IPS DF 6.9 (cell line): Measurements from ENCODE around the gene MYZAP.

Experiments used
- DNase-seq: peaks from one replicate; pipeline ENCODE4 v3.0.0-alpha.2; 2013; ENCODE audit warnings: low read depth, low spot score
- H3K27ac ChIP-seq: one replicate; pipeline ENCODE4 v1.5.1; 2013; ENCODE audit warnings: low read length, control low read depth
- H3K27me3 ChIP-seq: 2 replicates; pipeline ENCODE4 v1.6.1; 2013; ENCODE audit warnings: mild to moderate bottlenecking, low read length; ENCODE audit not compliant: control insufficient read depth, insufficient read depth
- H3K36me3 ChIP-seq: 2 replicates; pipeline ENCODE4 v1.6.1; 2013; ENCODE audit warnings: low read length; ENCODE audit not compliant: control insufficient read depth, insufficient read depth
- H3K4me1 ChIP-seq: 2 replicates; pipeline ENCODE4 v1.6.1; 2013; ENCODE audit warnings: low read length; ENCODE audit not compliant: control insufficient read depth, insufficient read depth
- H3K4me3 ChIP-seq: 2 replicates; pipeline ENCODE4 v1.5.1; 2013; ENCODE audit warnings: mild to moderate bottlenecking, low read length
- H3K9me3 ChIP-seq: 2 replicates; pipeline ENCODE4 v1.6.1; 2013; ENCODE audit warnings: low read length, inconsistent platforms; ENCODE audit not compliant: control insufficient read depth, insufficient read depth
- WGBS: extraction: QIAGEN DNeasy Blood & Tissue Kit; methylation state at CpG from one replicate; pipeline ENCODE4 v1.1.7; 2013; ENCODE audit warnings: mixed read lengths, missing lambda C conversion rate; ENCODE audit not compliant: insufficient read length, insufficient coverage; 5-methylcytosine and 5-hydroxymethylcytosine counted together

Gene MYZAP

GRCh38 chr15:57706405-57707209 lies 114.9 kb downstream of the MYZAP start, which contains the start of gene POLR2M:
POLR2M (plus strand) TSS chr15:57706714; CDS start chr15:57706843, 129 bp downstream.
- Histone ChIP-seq H3K4me3 (peak within 1 kb of the TSS; percentile 82), H3K27me3 (no peaks in the 10 kb centered on the region), H3K27ac (no peak within 1 kb of the TSS)

GRCh38 chr15:57708047-57708446 lies 116.3 kb downstream of the MYZAP start:
- H3K4me1 ChIP-seq = peaks cover 2% of the 10 kb centered on the region; the same call in 1 of the 2 replicates
- WGBS = no CpG with 5 or more reads among the region's 4 CpGs
- peaks cover 9% of the 10 kb centered on the region; the same call in 1 of the 2 replicates for H3K36me3 ChIP-seq
- no peaks in the 10 kb centered on the region for H3K27me3 ChIP-seq
- no peak for DNase-seq
- no peak overlapping the region for H3K4me3 ChIP-seq
- H3K9me3 ChIP-seq = no peaks in the 10 kb centered on the region
- no peak overlapping the region for H3K27ac ChIP-seq

More at GRCh38 chr15:57706405-57707209, 114.9 kb downstream of the MYZAP start, which contains the start of gene POLR2M:
- Histone ChIP-seq H3K36me3 (peaks cover 3% of the 10 kb centered on the region; the same call in 1 of the 2 replicates), H3K9me3 (no peaks in the 10 kb centered on the region), H3K4me1 (peaks cover 2% of the 10 kb centered on the region; the same call in 1 of the 2 replicates)
- WGBS = no CpG with 5 or more reads among the region's 70 CpGs
- peak; percentile 92 for DNase-seq

- H3K27me3 ChIP-seq = no peaks in the 10 kb centered on the region
- H3K9me3 ChIP-seq = no peaks in the 10 kb centered on the region
- no peak overlapping the region for H3K27ac ChIP-seq
- H3K4me3 ChIP-seq = no peak overlapping the region
- no peaks in the 10 kb centered on the region; the same call in 1 of the 2 replicates for H3K36me3 ChIP-seq
- WGBS = no CpG with 5 or more reads among the region's 2 CpGs
- no peaks in the 10 kb centered on the region for H3K4me1 ChIP-seq
- no peak for DNase-seq
Measured at GRCh38 chr15:57718309-57718708, 126.6 kb downstream of the MYZAP start.

GRCh38 chr15:57720867-57721266 lies 129.2 kb downstream of the MYZAP start:
- H3K27me3 ChIP-seq = no peaks in the 10 kb centered on the region
- H3K4me3 ChIP-seq = no peak overlapping the region
- no peaks in the 10 kb centered on the region for H3K9me3 ChIP-seq
- H3K36me3 ChIP-seq = no peaks in the 10 kb centered on the region
- no CpG with 5 or more reads among the region's 3 CpGs for WGBS
- no peak overlapping the region for H3K27ac ChIP-seq
- H3K4me1 ChIP-seq = no peaks in the 10 kb centered on the region
- DNase-seq = no peak

GRCh38 chr15:57726411-57726810 lies 134.7 kb downstream of the MYZAP start:
- no CpG with 5 or more reads among the region's 3 CpGs for WGBS
- DNase-seq = no peak

GRCh38 chr15:57727031-57727430 lies 135.3 kb downstream of the MYZAP start:
- H3K27me3 ChIP-seq = no peaks in the 10 kb centered on the region
- WGBS = no CpG with 5 or more reads among the region's 6 CpGs
- no peak overlapping the region for H3K4me3 ChIP-seq
- no peaks in the 10 kb centered on the region for H3K9me3 ChIP-seq
- no peak for DNase-seq
- no peak overlapping the region for H3K27ac ChIP-seq
- H3K4me1 ChIP-seq = no peaks in the 10 kb centered on the region
- no peaks in the 10 kb centered on the region for H3K36me3 ChIP-seq

More at GRCh38 chr15:57726411-57726810, 134.7 kb downstream of the MYZAP start:
- no peak overlapping the region for H3K4me3 ChIP-seq
- H3K27me3 ChIP-seq = no peaks in the 10 kb centered on the region
- H3K27ac ChIP-seq = no peak overlapping the region
- H3K4me1 ChIP-seq = no peaks in the 10 kb centered on the region
- no peaks in the 10 kb centered on the region for H3K36me3 ChIP-seq
- H3K9me3 ChIP-seq = no peaks in the 10 kb centered on the region

- Histone ChIP-seq H3K4me1 (no peaks in the 10 kb centered on the region), H3K36me3 (no peaks in the 10 kb centered on the region), H3K4me3 (no peak overlapping the region), H3K27me3 (no peaks in the 10 kb centered on the region), H3K27ac (no peak overlapping the region), H3K9me3 (no peaks in the 10 kb centered on the region)
- no CpG with 5 or more reads among the region's 8 CpGs for WGBS
- no peak for DNase-seq
Measured at GRCh38 chr15:57728436-57728835, 136.7 kb downstream of the MYZAP start.

- H3K27ac ChIP-seq = no peak overlapping the region
- no peak for DNase-seq
- no CpG with 5 or more reads among the region's 5 CpGs for WGBS
Measured at GRCh38 chr15:57730876-57731275, 139.2 kb downstream of the MYZAP start.

GRCh38 chr15:57731530-57732103 lies 139.9 kb downstream of the MYZAP start:
- H3K4me3 ChIP-seq = no peak overlapping the region
- WGBS = no CpG with 5 or more reads among the region's 6 CpGs
- H3K4me1 ChIP-seq = no peaks in the 10 kb centered on the region
- H3K27ac ChIP-seq = no peak overlapping the region
- H3K36me3 ChIP-seq = no peaks in the 10 kb centered on the region
- DNase-seq = no peak
- no peaks in the 10 kb centered on the region; the same call in 1 of the 2 replicates for H3K9me3 ChIP-seq
- H3K27me3 ChIP-seq = no peaks in the 10 kb centered on the region

More at GRCh38 chr15:57730876-57731275, 139.2 kb downstream of the MYZAP start:
- Histone ChIP-seq H3K4me3 (no peak overlapping the region), H3K36me3 (no peaks in the 10 kb centered on the region), H3K4me1 (no peaks in the 10 kb centered on the region), H3K27me3 (no peaks in the 10 kb centered on the region), H3K9me3 (no peaks in the 10 kb centered on the region)

GRCh38 chr15:57732526-57733331 lies 141.0 kb downstream of the MYZAP start:
- H3K27ac ChIP-seq = no peak overlapping the region

More at GRCh38 chr15:57732526-57733331, 141.0 kb downstream of the MYZAP start:
- DNase-seq = no peak
- Histone ChIP-seq H3K36me3 (no peaks in the 10 kb centered on the region), H3K9me3 (no peaks in the 10 kb centered on the region; the same call in 1 of the 2 replicates), H3K27me3 (no peaks in the 10 kb centered on the region), H3K4me3 (no peak overlapping the region), H3K4me1 (no peaks in the 10 kb centered on the region)
- WGBS = no CpG with 5 or more reads among the region's 12 CpGs
